Liver (tissue), 9 donors: Measurements from ENCODE around the gene GSK3B. TPM values are rescaled to one million over a fixed set of nuclear protein-coding genes. Genes with fewer than 3 reads are reported as not detected.

Experiments used
- DNase-seq: peaks from one replicate; pipeline ENCODE4 v3.0.0-alpha.2; 2017; ENCODE audit warnings: low spot score
- H3K27ac ChIP-seq, 2 donors: one replicate each; pipeline ENCODE4 v1.7.0; 2013; ENCODE audit warnings: inconsistent platforms in 2 of 2, low read length in 2 of 2, control low read depth in 1 of 2, low read depth in 1 of 2, mild to moderate bottlenecking in 1 of 2
- H3K27me3 ChIP-seq, 4 donors: one replicate each; pipeline versions ENCODE4 v1.6.1 to v1.7.0; 2013; ENCODE audit warnings: low read length in 3 of 4, inconsistent platforms in 1 of 4, mild to moderate bottlenecking in 1 of 4, moderate library complexity in 1 of 4; ENCODE audit not compliant: control insufficient read depth in 4 of 4, insufficient read depth in 4 of 4
- H3K36me3 ChIP-seq, 4 donors: one replicate each; pipeline versions ENCODE4 v1.6.1 to v1.7.0; 2013; ENCODE audit warnings: low read length in 3 of 4, mild to moderate bottlenecking in 3 of 4, low read depth in 1 of 4, moderate library complexity in 1 of 4; ENCODE audit not compliant: control insufficient read depth in 4 of 4, insufficient read depth in 3 of 4
- H3K4me1 ChIP-seq, 4 donors: one replicate each; pipeline versions ENCODE4 v1.6.1 to v1.7.0; 2013; ENCODE audit warnings: low read length in 3 of 4, mild to moderate bottlenecking in 3 of 4, moderate library complexity in 1 of 4; ENCODE audit not compliant: control insufficient read depth in 4 of 4, insufficient read depth in 4 of 4
- H3K4me3 ChIP-seq, 3 donors: one replicate each; pipeline versions ENCODE4 v1.6.1 to v1.7.0; 2013; ENCODE audit warnings: low read length in 3 of 3, control low read depth in 1 of 3, low read depth in 1 of 3, mild to moderate bottlenecking in 1 of 3
- H3K9ac ChIP-seq, 2 donors: one replicate each; pipeline ENCODE4 v1.7.0; 2013; ENCODE audit warnings: low read length in 2 of 2, mild to moderate bottlenecking in 2 of 2, moderate library complexity in 2 of 2, control low read depth in 1 of 2, low read depth in 1 of 2
- H3K9me3 ChIP-seq, 4 donors: one replicate each; pipeline versions ENCODE4 v1.6.1 to v1.7.0; 2013; ENCODE audit warnings: low read length in 3 of 4; ENCODE audit not compliant: control insufficient read depth in 4 of 4
- CTCF ChIP-seq: fragments of 150-350 bp; IDR thresholded peaks from 2 replicates; pipeline ENCODE4 v1.5.1; 2017; ENCODE audit warnings: improper control_type of control experiment, low read depth, low read length; ENCODE audit not compliant: missing input control
- EGR1 ChIP-seq, 2 donors: IDR thresholded peaks; 2 replicates each; pipeline ENCODE4 v1.6.1; 2016 to 2018; ENCODE audit warnings: antibody characterized with exemption in 2 of 2, low read depth in 2 of 2
- FOXA1 ChIP-seq: IDR thresholded peaks from 2 replicates; pipeline ENCODE4 v1.6.1; 2016; ENCODE audit warnings: antibody characterized with exemption
- GABPA ChIP-seq, 2 donors: IDR thresholded peaks in 1 of 2; conservative IDR thresholded peaks in 1 of 2; 2 replicates each; pipeline ENCODE4 v1.6.1; 2016; ENCODE audit warnings: antibody characterized with exemption in 2 of 2, mild to moderate bottlenecking in 1 of 2, moderate library complexity in 1 of 2
- HNF4A ChIP-seq, 2 donors: conservative IDR thresholded peaks; 2 replicates each; pipeline ENCODE4 v1.6.1; 2016; ENCODE audit warnings: antibody characterized with exemption in 2 of 2, mild to moderate bottlenecking in 2 of 2
- HNF4G ChIP-seq: IDR thresholded peaks from 2 replicates; pipeline ENCODE4 v1.6.1; 2016; ENCODE audit warnings: antibody characterized with exemption
- JUND ChIP-seq, 2 donors: IDR thresholded peaks; 2 replicates each; pipeline ENCODE4 v1.6.1; 2016; ENCODE audit warnings: antibody characterized with exemption in 2 of 2
- MAX ChIP-seq: IDR thresholded peaks from 2 replicates; pipeline ENCODE4 v1.6.1; 2016; ENCODE audit warnings: antibody characterized with exemption
- NR2F2 ChIP-seq: IDR thresholded peaks from 2 replicates; pipeline ENCODE4 v1.6.1; 2016; ENCODE audit warnings: antibody characterized with exemption
- RAD21 ChIP-seq, 2 donors: IDR thresholded peaks; 2 replicates each; pipeline ENCODE4 v1.6.1; 2016; ENCODE audit warnings: antibody characterized with exemption in 2 of 2, mild to moderate bottlenecking in 2 of 2
- RXRA ChIP-seq, 2 donors: IDR thresholded peaks; 2 replicates each; pipeline ENCODE4 v1.6.1; 2017 to 2018; ENCODE audit warnings: antibody characterized with exemption in 2 of 2, mild to moderate bottlenecking in 1 of 2
- SP1 ChIP-seq: IDR thresholded peaks from 2 replicates; pipeline ENCODE4 v1.6.1; 2018; ENCODE audit warnings: antibody characterized with exemption, mild to moderate bottlenecking
- TAF1 ChIP-seq: conservative IDR thresholded peaks from 2 replicates; pipeline ENCODE4 v1.6.1; 2016; ENCODE audit warnings: antibody characterized with exemption, mild to moderate bottlenecking
- WGBS: extraction: QIAGEN DNeasy Blood & Tissue Kit; methylation state at CpG from one replicate; pipeline ENCODE4 v1.1.7; 2013; 5-methylcytosine and 5-hydroxymethylcytosine counted together
- polyA plus RNA-seq, 2 donors: library from polyadenylated mRNA; stranded (reverse) in 1 of 2; unstranded in 1 of 2; fragments of 200-250 nt in 1 of 2; fragments of >200 nt in 1 of 2; fragmentation: Nextera tagmentation in 1 of 2; extraction: Ambion mirVana in 1 of 2; gene quantifications; one replicate each; pipeline versions ENCODE4 v1.2.1 to v1.2.3, GENCODE V29; 2013 to 2015
- total RNA-seq, 2 donors: library from RNA; depleted of rRNA; stranded (reverse); fragments of >200 nt; gene quantifications; one replicate each; pipeline ENCODE4 v1.2.3, GENCODE V29; 2014
- TF ChIP-seq, protein P1 (sequence below): IDR thresholded peaks from 2 replicates; pipeline ENCODE4 v1.6.1; 2016; ENCODE audit warnings: antibody characterized with exemption, mild to moderate bottlenecking
- TF ChIP-seq, protein P2 (sequence below): IDR thresholded peaks from 2 replicates; pipeline ENCODE4 v1.6.1; 2016; ENCODE audit warnings: antibody characterized with exemption
- TF ChIP-seq, protein P3 (sequence below): IDR thresholded peaks from 2 replicates; pipeline ENCODE4 v1.6.1; 2016; ENCODE audit warnings: antibody characterized with exemption
- donor health status: healthy.
- donor health status: healthy.
- donor health status: healthy.
- donor health status: healthy.
- donor health status: healthy.

The GSK3B gene
- total and polyA plus RNA-seq, 4 donors, result 10.5 to 20.8 (median 18.5) TPM

DNA sequence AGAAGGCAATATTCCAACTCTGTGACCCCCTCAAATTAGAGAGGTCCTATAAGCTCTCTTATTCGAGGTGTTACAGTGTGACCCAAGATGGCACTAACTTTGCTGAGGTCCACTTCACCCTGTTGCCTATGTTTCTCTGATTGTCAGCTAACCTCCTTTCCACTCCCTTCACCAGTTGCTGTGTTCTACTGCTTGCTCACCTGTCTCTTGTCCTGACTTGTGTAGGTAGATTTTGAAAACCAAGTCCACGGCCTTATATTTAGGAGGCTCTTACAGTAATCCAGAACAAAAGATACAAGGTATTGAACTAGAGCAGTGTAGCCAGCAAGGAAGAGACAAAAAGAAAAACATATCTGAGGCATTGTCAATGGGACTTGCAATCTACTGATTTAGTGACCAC is 20.1 kb upstream of the GSK3B start:
- 93% methylated on average over 2 of the region's 2 CpGs for WGBS
- H3K27me3 ChIP-seq, result no peaks in the 10 kb centered on the region
- peaks cover 0 to 9% (median 0%) of the 10 kb centered on the region in 4 donors for H3K4me1 ChIP-seq
- TF ChIP-seq HNF4G (no peak), HNF4A (conservative IDR thresholded peaks at IDR 0.05) (no peak), FOXA1 (no peak), TAF1 (no peak), EGR1 (IDR thresholded peaks at IDR 0.05; ENCODE audit: low read depth in 2 of 2) (no peak), CTCF (no peak), NR2F2 (no peak), SP1 (no peak), JUND (IDR thresholded peaks at IDR 0.05) (no peak), RAD21 (IDR thresholded peaks at IDR 0.05) (no peak), RXRA (IDR thresholded peaks at IDR 0.05) (no peak), MAX (no peak), GABPA (IDR thresholded peaks at IDR 0.05 in 1 of 2, conservative IDR thresholded peaks at IDR 0.05 in 1 of 2) (no peak)
- TF ChIP-seq, protein P1, sequence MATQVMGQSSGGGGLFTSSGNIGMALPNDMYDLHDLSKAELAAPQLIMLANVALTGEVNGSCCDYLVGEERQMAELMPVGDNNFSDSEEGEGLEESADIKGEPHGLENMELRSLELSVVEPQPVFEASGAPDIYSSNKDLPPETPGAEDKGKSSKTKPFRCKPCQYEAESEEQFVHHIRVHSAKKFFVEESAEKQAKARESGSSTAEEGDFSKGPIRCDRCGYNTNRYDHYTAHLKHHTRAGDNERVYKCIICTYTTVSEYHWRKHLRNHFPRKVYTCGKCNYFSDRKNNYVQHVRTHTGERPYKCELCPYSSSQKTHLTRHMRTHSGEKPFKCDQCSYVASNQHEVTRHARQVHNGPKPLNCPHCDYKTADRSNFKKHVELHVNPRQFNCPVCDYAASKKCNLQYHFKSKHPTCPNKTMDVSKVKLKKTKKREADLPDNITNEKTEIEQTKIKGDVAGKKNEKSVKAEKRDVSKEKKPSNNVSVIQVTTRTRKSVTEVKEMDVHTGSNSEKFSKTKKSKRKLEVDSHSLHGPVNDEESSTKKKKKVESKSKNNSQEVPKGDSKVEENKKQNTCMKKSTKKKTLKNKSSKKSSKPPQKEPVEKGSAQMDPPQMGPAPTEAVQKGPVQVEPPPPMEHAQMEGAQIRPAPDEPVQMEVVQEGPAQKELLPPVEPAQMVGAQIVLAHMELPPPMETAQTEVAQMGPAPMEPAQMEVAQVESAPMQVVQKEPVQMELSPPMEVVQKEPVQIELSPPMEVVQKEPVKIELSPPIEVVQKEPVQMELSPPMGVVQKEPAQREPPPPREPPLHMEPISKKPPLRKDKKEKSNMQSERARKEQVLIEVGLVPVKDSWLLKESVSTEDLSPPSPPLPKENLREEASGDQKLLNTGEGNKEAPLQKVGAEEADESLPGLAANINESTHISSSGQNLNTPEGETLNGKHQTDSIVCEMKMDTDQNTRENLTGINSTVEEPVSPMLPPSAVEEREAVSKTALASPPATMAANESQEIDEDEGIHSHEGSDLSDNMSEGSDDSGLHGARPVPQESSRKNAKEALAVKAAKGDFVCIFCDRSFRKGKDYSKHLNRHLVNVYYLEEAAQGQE, result no peak
- TF ChIP-seq, protein P2, sequence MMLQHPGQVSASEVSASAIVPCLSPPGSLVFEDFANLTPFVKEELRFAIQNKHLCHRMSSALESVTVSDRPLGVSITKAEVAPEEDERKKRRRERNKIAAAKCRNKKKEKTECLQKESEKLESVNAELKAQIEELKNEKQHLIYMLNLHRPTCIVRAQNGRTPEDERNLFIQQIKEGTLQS, result no peak
- TF ChIP-seq, protein P3, sequence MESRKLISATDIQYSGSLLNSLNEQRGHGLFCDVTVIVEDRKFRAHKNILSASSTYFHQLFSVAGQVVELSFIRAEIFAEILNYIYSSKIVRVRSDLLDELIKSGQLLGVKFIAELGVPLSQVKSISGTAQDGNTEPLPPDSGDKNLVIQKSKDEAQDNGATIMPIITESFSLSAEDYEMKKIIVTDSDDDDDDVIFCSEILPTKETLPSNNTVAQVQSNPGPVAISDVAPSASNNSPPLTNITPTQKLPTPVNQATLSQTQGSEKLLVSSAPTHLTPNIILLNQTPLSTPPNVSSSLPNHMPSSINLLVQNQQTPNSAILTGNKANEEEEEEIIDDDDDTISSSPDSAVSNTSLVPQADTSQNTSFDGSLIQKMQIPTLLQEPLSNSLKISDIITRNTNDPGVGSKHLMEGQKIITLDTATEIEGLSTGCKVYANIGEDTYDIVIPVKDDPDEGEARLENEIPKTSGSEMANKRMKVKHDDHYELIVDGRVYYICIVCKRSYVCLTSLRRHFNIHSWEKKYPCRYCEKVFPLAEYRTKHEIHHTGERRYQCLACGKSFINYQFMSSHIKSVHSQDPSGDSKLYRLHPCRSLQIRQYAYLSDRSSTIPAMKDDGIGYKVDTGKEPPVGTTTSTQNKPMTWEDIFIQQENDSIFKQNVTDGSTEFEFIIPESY, result no peak
- H3K27ac ChIP-seq, result no peak overlapping the region
- H3K36me3 ChIP-seq, result no peaks in the 10 kb centered on the region
- H3K9ac ChIP-seq, result no peak overlapping the region
- no peak overlapping the region for H3K4me3 ChIP-seq
- DNase-seq, result no peak
- H3K9me3 ChIP-seq, result no peaks in the 10 kb centered on the region
